GM18526 (cell line): ENCODE data around the gene STKLD1.

Source experiments
- POLR2A ChIP-seq: IDR thresholded peaks from 3 replicates; pipeline ENCODE4 v1.6.1; 2011; ENCODE audit not compliant: insufficient read length; ENCODE audit errors: extremely low read depth

Gene STKLD1

GRCh38 chr9:133417541-133418461 is 41.6 kb downstream of the STKLD1 start, which contains the start of gene REXO4:
Gene REXO4 (minus strand): TSS chr9:133418010. CDS start chr9:133417844, 166 bp downstream.
- peak; percentile 75 for TF ChIP-seq POLR2A

- TF ChIP-seq POLR2A, result no peak
Observed at GRCh38 chr9:133419005-133419404, 42.8 kb downstream of the STKLD1 start.

GRCh38 chr9:133420392-133420827 is 44.2 kb downstream of the STKLD1 start:
- TF ChIP-seq POLR2A, result peak; percentile 38

GRCh38 chr9:133421615-133422542 is 45.7 kb downstream of the STKLD1 start, which contains the start of gene ADAMTS13:
Gene ADAMTS13 (plus strand): TSS chr9:133422367. CDS start chr9:133422444, 77 bp downstream.
- TF ChIP-seq POLR2A, result no peak

- TF ChIP-seq POLR2A, result no peak
Observed at GRCh38 chr9:133423216-133423615, 47.0 kb downstream of the STKLD1 start.

GRCh38 chr9:133424187-133424586 is 48.0 kb downstream of the STKLD1 start:
- no peak for TF ChIP-seq POLR2A

GRCh38 chr9:133425049-133425632 is 49.0 kb downstream of the STKLD1 start:
- no peak for TF ChIP-seq POLR2A

- TF ChIP-seq POLR2A, result no peak
Observed at GRCh38 chr9:133426011-133426410, 49.8 kb downstream of the STKLD1 start.

GRCh38 chr9:133427658-133428348 is 51.6 kb downstream of the STKLD1 start:
- TF ChIP-seq POLR2A, result no peak

GRCh38 chr9:133428617-133429101 is 52.5 kb downstream of the STKLD1 start:
- TF ChIP-seq POLR2A, result no peak

GRCh38 chr9:133429214-133429613 is 53.0 kb downstream of the STKLD1 start:
- no peak for TF ChIP-seq POLR2A

GRCh38 chr9:133429641-133430161 is 53.5 kb downstream of the STKLD1 start:
- TF ChIP-seq POLR2A, result no peak

- TF ChIP-seq POLR2A, result no peak
Observed at GRCh38 chr9:133430244-133430643, 54.1 kb downstream of the STKLD1 start.

- no peak for TF ChIP-seq POLR2A
Observed at GRCh38 chr9:133433351-133433843, 57.2 kb downstream of the STKLD1 start.
